ENCODE data around the gene HPX.

- TF ChIP-seq, protein P1, sequence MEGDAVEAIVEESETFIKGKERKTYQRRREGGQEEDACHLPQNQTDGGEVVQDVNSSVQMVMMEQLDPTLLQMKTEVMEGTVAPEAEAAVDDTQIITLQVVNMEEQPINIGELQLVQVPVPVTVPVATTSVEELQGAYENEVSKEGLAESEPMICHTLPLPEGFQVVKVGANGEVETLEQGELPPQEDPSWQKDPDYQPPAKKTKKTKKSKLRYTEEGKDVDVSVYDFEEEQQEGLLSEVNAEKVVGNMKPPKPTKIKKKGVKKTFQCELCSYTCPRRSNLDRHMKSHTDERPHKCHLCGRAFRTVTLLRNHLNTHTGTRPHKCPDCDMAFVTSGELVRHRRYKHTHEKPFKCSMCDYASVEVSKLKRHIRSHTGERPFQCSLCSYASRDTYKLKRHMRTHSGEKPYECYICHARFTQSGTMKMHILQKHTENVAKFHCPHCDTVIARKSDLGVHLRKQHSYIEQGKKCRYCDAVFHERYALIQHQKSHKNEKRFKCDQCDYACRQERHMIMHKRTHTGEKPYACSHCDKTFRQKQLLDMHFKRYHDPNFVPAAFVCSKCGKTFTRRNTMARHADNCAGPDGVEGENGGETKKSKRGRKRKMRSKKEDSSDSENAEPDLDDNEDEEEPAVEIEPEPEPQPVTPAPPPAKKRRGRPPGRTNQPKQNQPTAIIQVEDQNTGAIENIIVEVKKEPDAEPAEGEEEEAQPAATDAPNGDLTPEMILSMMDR (IDR thresholded peaks at IDR 0.05; ENCODE audit: borderline replicate concordance, extremely low read depth, low read length, poor library complexity, severe bottlenecking), result no peak
- TF ChIP-seq EZH2 (IDR thresholded peaks at IDR 0.05; ENCODE audit: borderline replicate concordance, low read depth, low read length, severe bottlenecking), result no peak
Measured at GRCh38 chr11:6485661-6486060, 44.9 kb upstream of the HPX start.

Measured in DND-41 (cell line).